MV-4-11 (cell line): ENCODE results near the gene RNASEH2A.
"Not testable (repeated sequence)": the region's sequence is repeated elsewhere in the genome, so short reads cannot be mapped to it uniquely, and the experiment has no call there.

Experiments used
- DNase-seq: peaks from one replicate; lab custom pipeline; 2025; lab: John Stamatoyannopoulos, UW

Gene RNASEH2A

GRCh38 chr19:12793290-12794195 is 12.8 kb upstream of the RNASEH2A start:
- peak; percentile 93 for DNase-seq

- DNase-seq: no peak
Measured at GRCh38 chr19:12794196-12794941, 12.0 kb upstream of the RNASEH2A start.

GRCh38 chr19:12794971-12795381 is 11.4 kb upstream of the RNASEH2A start:
- no peak for DNase-seq

GRCh38 chr19:12796146-12797071 is 10.0 kb upstream of the RNASEH2A start:
- peak; percentile 83 for DNase-seq

GRCh38 chr19:12797141-12797587 is 9.2 kb upstream of the RNASEH2A start:
- no peak for DNase-seq

GRCh38 chr19:12797607-12798006 is 8.8 kb upstream of the RNASEH2A start:
- DNase-seq: not testable (repeated sequence)

GRCh38 chr19:12799742-12800465 is 6.5 kb upstream of the RNASEH2A start:
- no peak for DNase-seq

GRCh38 chr19:12800466-12800770 is 6.0 kb upstream of the RNASEH2A start:
- DNase-seq: no peak

- DNase-seq: no peak
Measured at GRCh38 chr19:12800923-12801465, 5.4 kb upstream of the RNASEH2A start.

GRCh38 chr19:12801466-12802266 is 4.7 kb upstream of the RNASEH2A start, which contains the start of the genes PRDX2 and THSD8:
Gene PRDX2, minus strand, starts transcription at chr19:12801800. Its CDS starts 539 bp downstream, at chr19:12801261.
Gene THSD8, plus strand, starts transcription at chr19:12802069. Its CDS starts 3 bp downstream, at chr19:12802072.
- peak; percentile 75 for DNase-seq

GRCh38 chr19:12802267-12803106 is 3.9 kb upstream of the RNASEH2A start:
- DNase-seq: no peak

GRCh38 chr19:12804051-12804450 is 2.3 kb upstream of the RNASEH2A start:
- no peak for DNase-seq

- DNase-seq: no peak
Measured at GRCh38 chr19:12815088-12815487, 8.7 kb downstream of the RNASEH2A start.

GRCh38 chr19:12817188-12817587 is 10.8 kb downstream of the RNASEH2A start:
- not testable (repeated sequence) for DNase-seq

- not testable (repeated sequence) for DNase-seq
Measured at GRCh38 chr19:12817810-12818209, 11.4 kb downstream of the RNASEH2A start.

GRCh38 chr19:12821761-12822160 is 15.4 kb downstream of the RNASEH2A start:
- no peak for DNase-seq

GRCh38 chr19:12825254-12826131 is 19.1 kb downstream of the RNASEH2A start:
- peak; percentile 61 for DNase-seq

- no peak for DNase-seq
Measured at GRCh38 chr19:12828494-12828893, 22.1 kb downstream of the RNASEH2A start.
